ENCODE results near the gene MOB2.

MOB2 gene

GRCh38 chr11:1442163-1442562 is 44.4 kb downstream of the MOB2 start:
- no peak for DNase-seq
- no peaks in the 10 kb centered on the region for H3K36me3 ChIP-seq (ENCODE audit: insufficient read depth, low read length)
- H3K27ac ChIP-seq (ENCODE audit: low read length): no peak overlapping the region
- ATAC-seq (ENCODE audit: insufficient read depth, low read depth): no peak
- H3K9me3 ChIP-seq (ENCODE audit: insufficient read depth, low read length, severe bottlenecking): no peaks in the 10 kb centered on the region
- H3K79me2 ChIP-seq (ENCODE audit: insufficient read depth, low read length): no peaks in the 10 kb centered on the region
- H3K4me2 ChIP-seq (ENCODE audit: insufficient read depth, low read length): no peak overlapping the region
- H4K20me1 ChIP-seq (ENCODE audit: insufficient read depth, low read length): peaks cover 9% of the 10 kb centered on the region; the same call in 1 of the 2 replicates
- H2AFZ ChIP-seq (ENCODE audit: low read depth, low read length): no peak overlapping the region
- H3K27me3 ChIP-seq (ENCODE audit: insufficient read depth, low read length, poor library complexity): no peaks in the 10 kb centered on the region
- no peaks in the 10 kb centered on the region for H3K4me1 ChIP-seq (ENCODE audit: insufficient read depth, low read length)
- H3K4me3 ChIP-seq (ENCODE audit: low read depth in 1 of 2, low read length in 2 of 2): no peak overlapping the region
- H3K9ac ChIP-seq (ENCODE audit: low read depth, low read length): no peak overlapping the region
- no peak for TF ChIP-seq CTCF (IDR thresholded peaks at IDR 0.05; ENCODE audit: borderline replicate concordance, extremely low read depth, low read length, poor library complexity, severe bottlenecking)
- no peak for TF ChIP-seq EZH2 (IDR thresholded peaks at IDR 0.05; ENCODE audit: borderline replicate concordance, low read depth, low read length, severe bottlenecking)

GRCh38 chr11:1440496-1440895 is 46.1 kb downstream of the MOB2 start:
- TF ChIP-seq CTCF (IDR thresholded peaks at IDR 0.05; ENCODE audit: borderline replicate concordance, extremely low read depth, low read length, poor library complexity, severe bottlenecking): no peak
- TF ChIP-seq EZH2 (IDR thresholded peaks at IDR 0.05; ENCODE audit: borderline replicate concordance, low read depth, low read length, severe bottlenecking): no peak
- no peak overlapping the region for H2AFZ ChIP-seq (ENCODE audit: low read depth, low read length)
- no peaks in the 10 kb centered on the region for H3K9me3 ChIP-seq (ENCODE audit: insufficient read depth, low read length, severe bottlenecking)
- DNase-seq: no peak
- H3K36me3 ChIP-seq (ENCODE audit: insufficient read depth, low read length): no peaks in the 10 kb centered on the region
- no peaks in the 10 kb centered on the region for H3K79me2 ChIP-seq (ENCODE audit: insufficient read depth, low read length)
- H3K4me3 ChIP-seq (ENCODE audit: low read depth in 1 of 2, low read length in 2 of 2): no peak overlapping the region
- peaks cover 9% of the 10 kb centered on the region; the same call in 1 of the 2 replicates for H4K20me1 ChIP-seq (ENCODE audit: insufficient read depth, low read length)
- ATAC-seq (ENCODE audit: insufficient read depth, low read depth): no peak
- H3K27ac ChIP-seq (ENCODE audit: low read length): no peak overlapping the region
- H3K4me1 ChIP-seq (ENCODE audit: insufficient read depth, low read length): no peaks in the 10 kb centered on the region
- no peak overlapping the region for H3K9ac ChIP-seq (ENCODE audit: low read depth, low read length)
- no peaks in the 10 kb centered on the region for H3K27me3 ChIP-seq (ENCODE audit: insufficient read depth, low read length, poor library complexity)
- H3K4me2 ChIP-seq (ENCODE audit: insufficient read depth, low read length): no peak overlapping the region

GRCh38 chr11:1440066-1440465 is 46.5 kb downstream of the MOB2 start:
- peaks cover 9% of the 10 kb centered on the region; the same call in 1 of the 2 replicates for H4K20me1 ChIP-seq (ENCODE audit: insufficient read depth, low read length)
- DNase-seq (no peak), ATAC-seq (ENCODE audit: insufficient read depth, low read depth) (no peak)
- no peak overlapping the region for H2AFZ ChIP-seq (ENCODE audit: low read depth, low read length)
- no peak overlapping the region for H3K27ac ChIP-seq (ENCODE audit: low read length)
- H3K36me3 ChIP-seq (ENCODE audit: insufficient read depth, low read length): no peaks in the 10 kb centered on the region
- no peak overlapping the region for H3K9ac ChIP-seq (ENCODE audit: low read depth, low read length)
- H3K9me3 ChIP-seq (ENCODE audit: insufficient read depth, low read length, severe bottlenecking): no peaks in the 10 kb centered on the region
- no peak overlapping the region for H3K4me2 ChIP-seq (ENCODE audit: insufficient read depth, low read length)
- TF ChIP-seq EZH2 (IDR thresholded peaks at IDR 0.05; ENCODE audit: borderline replicate concordance, low read depth, low read length, severe bottlenecking) (no peak), CTCF (IDR thresholded peaks at IDR 0.05; ENCODE audit: borderline replicate concordance, extremely low read depth, low read length, poor library complexity, severe bottlenecking) (no peak)
- no peaks in the 10 kb centered on the region for H3K27me3 ChIP-seq (ENCODE audit: insufficient read depth, low read length, poor library complexity)
- no peaks in the 10 kb centered on the region for H3K79me2 ChIP-seq (ENCODE audit: insufficient read depth, low read length)
- H3K4me1 ChIP-seq (ENCODE audit: insufficient read depth, low read length): no peaks in the 10 kb centered on the region
- no peak overlapping the region for H3K4me3 ChIP-seq (ENCODE audit: low read depth in 1 of 2, low read length in 2 of 2)

- Histone ChIP-seq H4K20me1 (ENCODE audit: insufficient read depth, low read length) (peaks cover 9% of the 10 kb centered on the region; the same call in 1 of the 2 replicates), H3K9me3 (ENCODE audit: insufficient read depth, low read length, severe bottlenecking) (no peaks in the 10 kb centered on the region), H3K27ac (ENCODE audit: low read length) (no peak overlapping the region), H3K4me3 (ENCODE audit: low read depth in 1 of 2, low read length in 2 of 2) (no peak overlapping the region), H3K9ac (ENCODE audit: low read depth, low read length) (no peak overlapping the region), H2AFZ (ENCODE audit: low read depth, low read length) (no peak overlapping the region), H3K4me2 (ENCODE audit: insufficient read depth, low read length) (no peak overlapping the region), H3K4me1 (ENCODE audit: insufficient read depth, low read length) (no peaks in the 10 kb centered on the region), H3K79me2 (ENCODE audit: insufficient read depth, low read length) (no peaks in the 10 kb centered on the region), H3K27me3 (ENCODE audit: insufficient read depth, low read length, poor library complexity) (no peaks in the 10 kb centered on the region), H3K36me3 (ENCODE audit: insufficient read depth, low read length) (no peaks in the 10 kb centered on the region)
- TF ChIP-seq CTCF (IDR thresholded peaks at IDR 0.05; ENCODE audit: borderline replicate concordance, extremely low read depth, low read length, poor library complexity, severe bottlenecking) (no peak), EZH2 (IDR thresholded peaks at IDR 0.05; ENCODE audit: borderline replicate concordance, low read depth, low read length, severe bottlenecking) (no peak)
- ATAC-seq (ENCODE audit: insufficient read depth, low read depth): no peak
- no peak for DNase-seq
These were observed 47.2 kb downstream of the MOB2 start for GRCh38 chr11:1439341-1439740.

Data from DND-41 (cell line).